ENCODE results near the gene DAB1.

Gene DAB1

GRCh38 chr1:57311411-57311810 is 112.4 kb downstream of the DAB1 start:
- DNase-seq, result no peak

- no peak for DNase-seq
Observed at GRCh38 chr1:57311006-57311405, 112.9 kb downstream of the DAB1 start.

- DNase-seq, result no peak
Observed at GRCh38 chr1:57309630-57310029, 114.2 kb downstream of the DAB1 start.

GRCh38 chr1:57307392-57308170 is 116.3 kb downstream of the DAB1 start:
- DNase-seq, result no peak

- no peak for DNase-seq
Observed at GRCh38 chr1:57304591-57304990, 119.3 kb downstream of the DAB1 start.

- DNase-seq, result no peak
Observed at GRCh38 chr1:57302812-57303596, 120.9 kb downstream of the DAB1 start.

GRCh38 chr1:57300186-57300585 is 123.7 kb downstream of the DAB1 start:
- no peak for DNase-seq

- DNase-seq, result no peak
Observed at GRCh38 chr1:57296726-57297250, 127.1 kb downstream of the DAB1 start.

- no peak for DNase-seq
Observed at GRCh38 chr1:57295326-57295725, 128.5 kb downstream of the DAB1 start.

GRCh38 chr1:57294177-57294576 is 129.7 kb downstream of the DAB1 start:
- no peak for DNase-seq

GRCh38 chr1:57293214-57293613 is 130.6 kb downstream of the DAB1 start:
- DNase-seq, result no peak

GRCh38 chr1:57289781-57290180 is 134.1 kb downstream of the DAB1 start:
- no peak for DNase-seq

GRCh38 chr1:57285992-57286391 is 137.9 kb downstream of the DAB1 start:
- DNase-seq, result no peak

GRCh38 chr1:57282411-57282810 is 141.4 kb downstream of the DAB1 start:
- DNase-seq, result no peak

- DNase-seq, result no peak
Observed at GRCh38 chr1:57281324-57281723, 142.5 kb downstream of the DAB1 start.

GRCh38 chr1:57279909-57280666 is 143.8 kb downstream of the DAB1 start:
- no peak for DNase-seq

- no peak for DNase-seq
Observed at GRCh38 chr1:57278558-57278957, 145.3 kb downstream of the DAB1 start.

- no peak for DNase-seq
Observed at GRCh38 chr1:57277681-57278080, 146.2 kb downstream of the DAB1 start.

GRCh38 chr1:57276918-57277317 is 146.9 kb downstream of the DAB1 start:
- no peak for DNase-seq

GRCh38 chr1:57272601-57273000 is 151.3 kb downstream of the DAB1 start:
- DNase-seq, result no peak

GRCh38 chr1:57272150-57272549 is 151.7 kb downstream of the DAB1 start:
- no peak for DNase-seq

- no peak for DNase-seq
Observed at GRCh38 chr1:57270927-57271698, 152.7 kb downstream of the DAB1 start.

Measured in NCI-H1694 treated with DMSO at 0.1 percent for 48 hours (cell line).